ENCODE measurements around the gene TAOK1.

DNA sequence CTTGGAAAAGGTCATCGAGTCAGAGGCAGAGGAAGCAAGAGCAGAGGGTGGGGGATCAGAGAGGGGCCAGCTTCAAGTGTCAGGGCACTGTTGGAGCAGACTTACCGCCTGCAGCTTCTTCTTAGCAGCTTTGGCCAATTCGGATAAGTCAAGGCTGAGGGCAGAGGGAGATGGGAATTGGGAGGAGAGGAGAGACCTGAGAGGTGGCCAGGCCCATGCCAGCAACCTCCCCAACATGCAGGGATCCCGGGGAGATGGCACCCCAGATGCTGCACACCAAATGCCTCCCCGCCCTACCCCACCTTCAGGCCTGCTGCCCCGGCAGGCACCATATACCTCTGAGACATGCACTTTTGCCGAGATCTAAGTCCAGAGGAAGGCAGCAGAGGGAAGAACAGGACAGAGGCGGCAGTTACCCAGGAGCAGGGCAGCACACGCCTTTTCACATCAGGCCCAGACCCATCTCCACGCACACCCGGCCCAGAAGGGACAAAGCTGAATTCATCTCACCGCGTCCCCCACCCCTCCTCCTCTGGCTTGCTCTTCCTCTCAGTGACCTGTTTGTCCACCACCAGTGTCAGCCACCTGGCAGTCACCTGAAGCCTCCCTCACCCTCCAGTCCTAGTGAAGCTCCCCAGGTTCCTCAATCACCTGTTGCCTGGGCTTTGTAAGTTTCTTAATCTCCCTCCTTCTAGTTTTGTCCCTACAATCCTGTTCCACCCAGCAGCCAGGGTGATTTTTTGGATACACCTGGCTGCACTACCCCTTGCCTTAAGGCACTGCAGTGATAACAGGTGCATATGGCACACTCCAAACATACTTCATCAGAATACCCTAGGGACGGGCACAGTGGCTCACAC lies 188.7 kb downstream of the TAOK1 start:
- no peak for TF ChIP-seq CTCF (IDR thresholded peaks at IDR 0.05; ENCODE audit: insufficient read depth, low read depth, low read length)
- TF ChIP-seq EZH2 (IDR thresholded peaks at IDR 0.05; ENCODE audit: insufficient read depth, low read length): no peak

Data from astrocyte (in vitro differentiated cells and primary cell).